ENCODE data around the gene PUS7. TPM values are rescaled to one million over a fixed set of nuclear protein-coding genes. Genes with fewer than 3 reads are reported as not detected.

The PUS7 gene
- total RNA-seq, 1 experiment from 2014 or later: 39.0 TPM

- no peaks in the 10 kb centered on the region for H3K4me1 ChIP-seq (ENCODE audit: control insufficient read depth in 1 of 2, insufficient read depth in 2 of 2, low read length in 2 of 2)
- H3K27me3 ChIP-seq (ENCODE audit: insufficient read depth, low read length): no peaks in the 10 kb centered on the region
- ChIA-PET CTCF (no interaction called here), POLR2A (no interaction called here), RAD21 (ENCODE audit: low non-redundant PET in 1 of 2, low total read pairs in 2 of 2, uncharacterized antibody in 2 of 2, unreplicated experiment in 2 of 2) (no interaction called here)
- H2AFZ ChIP-seq (ENCODE audit: low read depth, low read length, poor library complexity, severe bottlenecking): no peak overlapping the region
- no peaks in the 10 kb centered on the region for H3K9me3 ChIP-seq (ENCODE audit: control insufficient read depth in 1 of 2, insufficient read depth in 1 of 2, low read depth in 1 of 2, low read length in 2 of 2)
- H3K9ac ChIP-seq (ENCODE audit: low read length): no peak overlapping the region
- intact Hi-C loops (cut with micrococcal nuclease): no loop called here
- no peak overlapping the region for H3K4me2 ChIP-seq (ENCODE audit: low read length)
- TF ChIP-seq ELF1 (IDR thresholded peaks at IDR 0.05; ENCODE audit: borderline replicate concordance, low read depth): no peak
- TF ChIP-seq SIN3A (IDR thresholded peaks at IDR 0.05; ENCODE audit: low read depth): no peak
- no peak for TF ChIP-seq YY1 (IDR thresholded peaks at IDR 0.05; ENCODE audit: extremely low read depth, insufficient replicate concordance, low read depth, low read length)
- TF ChIP-seq CBX3 (IDR thresholded peaks at IDR 0.05; ENCODE audit: low read depth): no peak
- no peak for TF ChIP-seq EZH2phosphoT487 (IDR thresholded peaks at IDR 0.05; ENCODE audit: borderline replicate concordance)
- no peak for TF ChIP-seq SP1 (IDR thresholded peaks at IDR 0.05; ENCODE audit: low read depth)
- TF ChIP-seq ZNF274 (IDR thresholded peaks at IDR 0.05; ENCODE audit: low read depth, low read length): no peak
- no peak for TF ChIP-seq CEBPB (IDR thresholded peaks at IDR 0.05; ENCODE audit: low read depth)
- TF ChIP-seq RAD21 (IDR thresholded peaks at IDR 0.05; ENCODE audit: low read depth): no peak
- no peak for TF ChIP-seq POLR2AphosphoS5 (IDR thresholded peaks at IDR 0.05; ENCODE audit: low read depth, low read length)
- TF ChIP-seq ATF3 (IDR thresholded peaks at IDR 0.05): no peak
- TF ChIP-seq TCF7L2 (IDR thresholded peaks at IDR 0.05; ENCODE audit: borderline replicate concordance, extremely low read depth, insufficient read depth, insufficient read length): no peak
- no peak for TF ChIP-seq SRF (IDR thresholded peaks at IDR 0.05; ENCODE audit: low read depth)
- no peak for TF ChIP-seq REST (IDR thresholded peaks at IDR 0.05; ENCODE audit: low read depth)
- no peak for TF ChIP-seq POLR2A (IDR thresholded peaks at IDR 0.05; ENCODE audit: borderline replicate concordance, extremely low read depth, insufficient read depth, insufficient read length)
- TF ChIP-seq EGR1 (IDR thresholded peaks at IDR 0.05; ENCODE audit: low read depth): no peak
- TF ChIP-seq ZFX (IDR thresholded peaks at IDR 0.05): no peak
- DNase-seq (ENCODE audit: low read depth, low spot score): no peak
- peaks cover 19 to 27% of the 10 kb centered on the region in 2 experiments for H3K36me3 ChIP-seq (ENCODE audit: control insufficient read depth in 1 of 2, insufficient read depth in 2 of 2, low read length in 2 of 2)
- H4K20me1 ChIP-seq (ENCODE audit: insufficient read depth): no peaks in the 10 kb centered on the region
- ATAC-seq: no peak
- no peaks in the 10 kb centered on the region for H3K9me2 ChIP-seq (ENCODE audit: insufficient read depth)
- BruUV-seq (replicated peaks): no TSS peak
- H3K27ac ChIP-seq (ENCODE audit: low read depth, low read length): no peak overlapping the region
- H3K4me3 ChIP-seq (replicated peaks in 1 of 2; ENCODE audit: low read depth in 1 of 2, low read length in 2 of 2): no peak overlapping the region
- no peaks in the 10 kb centered on the region for H3K79me2 ChIP-seq (ENCODE audit: insufficient read depth, low read length)
These were observed 37.9 kb upstream of the PUS7 start for GRCh38 chr7:105559926-105560325.

Data from HCT116 (cell line).